Fibroblast of skin of left quadriceps (primary cell): ENCODE results near the gene RTN4RL2.

Experiments used
- DNase-seq, 2 experiments: peaks; one replicate each; pipeline ENCODE4 v3.0.0-alpha.2; 2013; ENCODE audit warnings: low read depth in 2 of 2

The RTN4RL2 gene

DNA sequence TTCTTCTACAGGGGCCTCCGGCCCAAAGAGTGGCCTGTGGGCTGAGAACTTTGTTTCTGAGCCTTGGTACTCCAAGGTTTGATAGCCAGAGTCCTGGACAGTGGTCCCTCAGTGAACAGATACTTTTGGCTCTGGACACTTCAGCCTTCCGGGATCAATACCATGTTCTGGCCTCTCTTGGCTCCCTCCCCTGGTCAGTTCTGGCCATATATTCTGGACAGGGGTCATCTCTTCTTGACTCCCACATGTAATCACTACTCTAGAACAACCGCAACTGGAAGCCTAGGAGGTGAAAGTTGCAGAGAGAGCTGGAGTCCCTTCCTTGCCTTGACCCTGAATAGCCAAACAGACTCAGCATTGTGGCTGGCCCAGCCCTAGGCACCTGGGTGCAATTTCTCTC is 2.3 kb downstream of the RTN4RL2 start:
- DNase-seq: no peak

DNA sequence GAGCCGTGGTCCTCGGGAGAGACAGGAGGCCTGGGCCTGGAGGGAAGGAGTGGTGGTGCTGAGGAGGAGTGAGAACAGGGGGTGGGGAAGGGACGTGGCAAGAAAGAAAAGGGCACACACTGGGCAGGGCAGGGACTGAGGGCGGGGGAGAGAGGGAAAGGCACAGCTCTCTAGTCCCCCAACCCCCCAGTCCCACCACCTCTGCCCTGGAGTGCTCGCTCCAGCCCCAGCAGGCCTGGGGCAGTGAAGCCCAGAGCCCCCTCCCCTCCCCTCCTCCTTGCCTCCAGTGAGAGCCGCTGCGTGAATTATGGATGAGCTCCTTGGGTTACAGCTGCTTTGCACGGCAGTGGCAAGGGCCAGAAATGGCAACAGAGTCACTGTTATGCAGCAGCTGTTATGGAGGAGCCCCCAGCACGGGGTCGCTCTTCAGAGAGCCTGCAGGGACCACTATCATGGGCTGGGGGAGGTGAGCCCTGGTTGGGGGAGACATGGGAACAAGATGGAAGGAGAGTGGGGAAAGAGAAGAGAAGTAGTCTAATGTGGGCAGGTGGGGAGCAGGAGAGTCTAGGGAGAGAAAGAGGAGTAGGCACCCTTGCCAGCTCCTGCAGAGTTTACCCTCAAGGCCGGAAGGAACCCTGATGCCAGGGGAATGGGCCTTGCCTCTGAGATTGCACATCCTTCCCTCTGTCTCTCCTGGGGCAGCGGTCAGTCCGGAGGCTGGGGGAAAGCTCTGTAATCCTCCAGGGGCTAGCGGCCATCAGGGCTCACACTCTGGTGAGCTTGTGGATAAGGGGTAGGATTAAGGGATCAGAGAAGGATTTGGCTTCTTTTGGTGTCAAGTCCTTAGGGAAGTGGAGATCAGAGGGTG is 3.6 kb downstream of the RTN4RL2 start:
- DNase-seq: no peak

DNA sequence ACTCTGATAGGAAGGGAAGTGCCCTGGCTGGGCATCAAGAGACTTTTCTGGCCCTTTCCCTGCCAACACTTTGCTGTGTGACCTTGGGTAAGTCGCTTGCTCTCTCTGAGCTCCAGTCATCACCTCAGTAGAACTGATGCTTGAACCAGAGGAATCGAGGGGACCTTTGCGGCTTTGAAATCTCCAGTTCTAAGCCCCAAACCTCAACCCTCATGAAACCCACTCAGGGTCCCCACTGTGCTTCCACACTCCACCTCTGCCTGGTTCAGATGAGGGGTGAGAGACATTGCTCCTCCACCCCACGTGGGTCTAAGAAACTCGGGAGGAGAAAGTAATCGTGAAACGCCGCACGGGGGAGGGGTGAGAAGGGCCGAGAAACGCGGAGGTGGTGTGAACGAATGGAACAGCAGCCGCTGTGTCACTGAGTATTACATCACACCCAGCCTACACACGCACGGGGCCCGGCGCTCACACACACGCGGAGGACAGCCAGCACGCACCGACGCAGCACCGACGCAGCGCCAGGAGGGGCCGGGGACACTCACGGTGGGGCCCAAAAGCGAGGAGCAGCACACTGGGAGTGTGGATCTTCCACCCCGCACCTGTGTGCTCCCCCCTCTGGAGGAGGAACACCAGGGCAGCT is 4.3 kb downstream of the RTN4RL2 start:
- DNase-seq: no peak

DNA sequence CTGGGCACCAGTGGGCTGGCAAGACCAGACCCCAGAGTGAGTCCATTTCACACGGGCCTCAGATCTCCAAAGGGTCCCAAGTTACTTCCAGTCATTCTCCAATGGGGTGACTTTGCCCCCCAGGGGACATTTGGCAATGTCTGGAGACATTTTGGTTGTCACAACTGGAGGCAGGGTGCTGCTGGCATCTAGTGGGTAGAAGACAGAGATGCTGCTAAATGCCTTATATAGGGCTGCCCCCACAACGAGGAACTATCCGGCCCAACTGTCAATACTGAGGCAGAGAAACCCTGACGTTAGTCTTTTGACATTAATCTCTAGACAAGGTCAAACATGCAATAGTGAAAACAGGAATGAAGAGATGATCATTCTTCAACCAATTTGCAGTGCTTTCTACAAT is 6.4 kb downstream of the RTN4RL2 start:
- DNase-seq: no peak

DNA sequence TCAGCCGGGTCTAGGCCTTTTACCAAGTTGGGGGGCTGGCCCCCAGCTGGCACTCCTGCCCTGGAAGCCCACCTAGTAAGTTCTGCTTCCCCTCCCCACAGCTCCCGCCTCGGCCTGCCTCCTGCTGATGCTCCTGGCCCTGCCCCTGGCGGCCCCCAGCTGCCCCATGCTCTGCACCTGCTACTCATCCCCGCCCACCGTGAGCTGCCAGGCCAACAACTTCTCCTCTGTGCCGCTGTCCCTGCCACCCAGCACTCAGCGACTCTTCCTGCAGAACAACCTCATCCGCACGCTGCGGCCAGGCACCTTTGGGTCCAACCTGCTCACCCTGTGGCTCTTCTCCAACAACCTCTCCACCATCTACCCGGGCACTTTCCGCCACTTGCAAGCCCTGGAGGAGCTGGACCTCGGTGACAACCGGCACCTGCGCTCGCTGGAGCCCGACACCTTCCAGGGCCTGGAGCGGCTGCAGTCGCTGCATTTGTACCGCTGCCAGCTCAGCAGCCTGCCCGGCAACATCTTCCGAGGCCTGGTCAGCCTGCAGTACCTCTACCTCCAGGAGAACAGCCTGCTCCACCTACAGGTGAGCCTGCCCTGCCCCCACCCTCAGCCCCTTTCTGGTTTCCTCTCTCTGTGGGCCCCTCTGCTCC is 7.3 kb downstream of the RTN4RL2 start:
- DNase-seq: no peak

DNA sequence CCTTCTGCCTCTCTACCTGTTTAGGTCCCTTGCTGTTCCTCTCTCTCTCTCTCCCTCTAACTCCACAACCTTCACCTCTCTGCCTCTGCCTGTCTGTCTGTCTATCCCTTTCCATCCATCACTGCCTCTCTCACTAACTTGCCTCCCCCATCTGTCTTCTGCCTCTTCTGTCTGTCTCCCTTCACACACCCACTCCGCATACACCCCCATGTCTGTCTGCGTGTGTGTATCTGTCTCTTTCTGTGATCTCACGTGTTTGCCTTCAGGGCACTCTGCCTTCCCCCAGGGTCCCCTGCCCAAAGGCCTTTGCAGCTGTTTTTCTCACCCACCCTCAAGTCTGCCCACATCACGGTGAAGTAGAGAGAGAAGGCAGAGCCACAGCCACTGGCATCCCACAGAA is 7.9 kb downstream of the RTN4RL2 start:
- DNase-seq: no peak

DNA sequence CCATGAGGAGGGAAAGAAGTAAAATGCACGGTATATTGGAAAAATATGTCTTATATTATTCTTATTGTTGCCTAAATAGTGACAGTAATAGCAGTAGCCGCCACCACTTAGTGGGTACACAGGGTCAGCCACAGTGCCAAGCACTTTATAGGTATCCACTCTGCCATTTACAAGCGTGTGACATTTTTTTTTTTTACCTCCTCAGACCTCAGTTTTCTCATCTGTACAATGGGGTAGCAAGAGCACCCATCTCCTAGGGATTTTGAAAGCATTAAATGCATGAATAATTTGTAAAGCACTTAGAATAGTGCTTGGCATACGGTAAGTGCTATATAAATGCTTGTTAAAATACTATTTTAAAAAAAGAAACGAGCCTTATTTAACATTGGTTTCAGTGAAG is 8.9 kb downstream of the RTN4RL2 start:
- DNase-seq: no peak

DNA sequence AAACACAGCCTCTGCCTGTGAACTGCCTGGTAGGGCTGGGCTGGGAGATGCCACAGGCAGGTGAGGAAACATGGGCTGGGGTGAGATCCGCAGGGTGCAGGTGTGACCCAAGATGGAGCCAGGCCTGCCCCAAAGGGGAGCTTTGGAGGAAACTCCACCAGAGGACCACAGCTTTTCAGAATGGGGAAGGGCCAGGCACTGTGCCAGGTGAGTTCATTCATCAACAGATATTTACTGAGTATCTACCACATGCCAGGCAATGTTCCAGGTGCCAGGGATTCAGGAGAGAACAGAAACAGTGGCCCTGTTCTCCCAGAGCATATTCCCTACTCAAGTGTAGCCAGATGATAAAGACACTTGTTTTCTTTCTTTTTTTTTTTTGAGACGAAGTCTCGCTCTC is 11.2 kb downstream of the RTN4RL2 start:
- DNase-seq: no peak

DNA sequence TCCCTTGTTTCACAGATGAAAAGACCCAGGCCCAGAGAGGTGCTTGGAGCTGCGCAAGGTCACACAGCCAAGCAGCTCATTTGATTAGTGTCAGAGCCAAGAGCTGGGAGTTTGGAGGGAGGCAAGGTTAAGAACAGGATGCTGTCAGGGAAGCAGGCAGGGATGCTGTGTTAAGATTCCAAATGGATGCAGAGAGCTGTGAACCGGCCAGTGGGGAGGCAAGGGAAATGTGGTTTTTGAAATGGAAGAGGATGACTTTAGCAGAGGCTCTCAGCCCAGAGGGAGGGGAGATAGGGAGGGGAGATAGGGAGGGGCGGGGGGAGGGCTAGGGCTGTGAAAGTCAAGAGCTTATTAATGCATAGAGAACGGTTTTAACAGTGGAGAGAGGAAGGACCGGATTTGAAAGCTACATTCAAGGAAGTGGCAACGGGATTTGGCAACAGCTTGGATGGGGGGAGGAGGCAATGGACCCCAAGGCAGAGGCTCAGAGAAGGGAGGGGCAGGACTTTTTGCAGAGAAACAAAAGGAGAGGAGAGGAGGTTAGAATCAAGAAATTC is 13.0 kb downstream of the RTN4RL2 start:
- no peak for DNase-seq

DNA sequence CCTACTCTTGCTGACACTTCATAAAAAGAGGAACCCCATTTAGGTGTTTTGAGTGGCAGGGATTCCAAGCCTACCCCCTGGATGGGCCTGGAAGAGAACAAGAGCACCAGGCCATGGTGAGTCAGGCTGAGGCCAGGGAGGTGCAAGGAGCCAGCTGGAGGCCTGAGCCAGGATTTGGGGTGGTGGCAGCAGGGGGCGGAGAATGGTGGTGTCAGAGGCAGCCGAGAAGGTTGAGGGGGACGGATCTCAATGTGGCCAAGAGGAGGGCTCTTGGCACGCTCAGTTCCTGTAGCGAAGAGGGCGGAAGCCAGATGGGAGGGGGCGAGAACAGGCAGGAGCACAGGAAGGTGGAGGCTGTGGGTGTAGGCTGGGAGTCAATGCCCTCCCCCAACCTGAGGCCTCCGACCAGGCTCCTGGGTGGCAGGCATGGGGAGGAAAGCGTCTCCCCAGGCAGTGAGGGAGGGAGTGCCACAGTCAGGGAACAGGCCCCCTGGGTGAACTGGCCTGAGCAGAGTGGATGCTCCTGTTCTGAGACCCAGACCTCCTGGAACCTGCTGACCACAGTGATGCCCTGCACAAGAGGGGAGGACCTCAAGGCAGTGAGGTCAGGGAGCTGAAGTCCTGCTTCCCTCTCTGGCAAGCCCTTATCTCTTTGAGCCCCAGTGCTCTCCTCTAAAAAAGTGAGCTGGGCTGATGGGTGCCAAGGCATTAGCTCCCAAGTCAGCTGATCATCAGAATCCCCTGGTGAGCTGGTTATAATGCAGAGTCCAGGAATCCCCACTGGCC is 13.9 kb downstream of the RTN4RL2 start:
- no peak for DNase-seq

DNA sequence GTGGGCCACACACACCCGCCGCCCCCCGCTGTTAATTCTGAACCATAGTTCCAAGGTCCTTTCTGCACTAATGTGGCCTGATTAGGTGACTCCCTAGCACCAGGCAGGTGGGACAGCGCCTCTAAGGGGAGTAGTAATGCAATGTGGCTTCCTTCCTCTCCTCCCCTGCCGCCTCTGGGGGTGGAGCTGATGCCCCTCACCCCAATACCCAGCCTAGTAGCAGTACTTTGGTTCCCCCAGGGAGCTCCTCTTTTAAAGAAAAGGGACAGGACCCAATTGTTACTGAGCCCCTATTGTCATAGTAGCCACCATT is 14.4 kb downstream of the RTN4RL2 start:
- DNase-seq: no peak

DNA sequence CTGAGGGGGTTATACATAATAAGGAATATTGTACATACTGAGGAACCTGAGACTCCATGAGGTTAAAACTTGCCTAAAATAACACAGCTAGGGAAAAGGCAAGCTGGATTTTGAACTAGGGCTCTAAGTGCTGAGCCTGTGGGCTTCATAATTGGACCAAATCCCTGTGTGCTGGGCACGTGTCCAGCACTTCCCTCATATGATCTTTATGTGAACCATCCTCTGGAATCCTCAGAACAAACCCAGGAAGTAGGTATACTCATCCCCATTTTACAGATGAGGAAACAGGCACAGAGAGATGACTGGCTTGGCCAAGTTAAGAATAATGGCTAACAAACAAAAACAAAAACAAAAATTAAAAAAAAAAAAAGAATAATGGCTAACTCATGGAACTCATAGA is 14.9 kb downstream of the RTN4RL2 start:
- no peak for DNase-seq

DNA sequence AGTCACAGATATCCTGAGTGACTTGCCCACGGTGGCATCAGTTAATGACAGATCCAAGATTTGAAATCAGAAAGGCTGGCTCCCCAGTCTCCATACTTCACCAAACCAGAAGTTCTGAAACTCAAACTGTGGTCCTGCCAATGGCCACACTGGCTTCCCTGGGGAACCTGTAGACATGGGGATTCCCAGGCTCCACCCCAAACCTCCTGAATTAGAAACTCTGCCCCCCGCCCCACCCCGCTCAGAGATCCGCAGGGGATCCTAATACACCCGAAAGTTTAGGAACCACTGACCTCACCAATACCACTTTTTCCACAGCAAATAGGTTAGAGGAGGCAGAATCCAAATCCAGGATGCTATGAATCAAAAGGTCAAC is 15.3 kb downstream of the RTN4RL2 start:
- DNase-seq: no peak

DNA sequence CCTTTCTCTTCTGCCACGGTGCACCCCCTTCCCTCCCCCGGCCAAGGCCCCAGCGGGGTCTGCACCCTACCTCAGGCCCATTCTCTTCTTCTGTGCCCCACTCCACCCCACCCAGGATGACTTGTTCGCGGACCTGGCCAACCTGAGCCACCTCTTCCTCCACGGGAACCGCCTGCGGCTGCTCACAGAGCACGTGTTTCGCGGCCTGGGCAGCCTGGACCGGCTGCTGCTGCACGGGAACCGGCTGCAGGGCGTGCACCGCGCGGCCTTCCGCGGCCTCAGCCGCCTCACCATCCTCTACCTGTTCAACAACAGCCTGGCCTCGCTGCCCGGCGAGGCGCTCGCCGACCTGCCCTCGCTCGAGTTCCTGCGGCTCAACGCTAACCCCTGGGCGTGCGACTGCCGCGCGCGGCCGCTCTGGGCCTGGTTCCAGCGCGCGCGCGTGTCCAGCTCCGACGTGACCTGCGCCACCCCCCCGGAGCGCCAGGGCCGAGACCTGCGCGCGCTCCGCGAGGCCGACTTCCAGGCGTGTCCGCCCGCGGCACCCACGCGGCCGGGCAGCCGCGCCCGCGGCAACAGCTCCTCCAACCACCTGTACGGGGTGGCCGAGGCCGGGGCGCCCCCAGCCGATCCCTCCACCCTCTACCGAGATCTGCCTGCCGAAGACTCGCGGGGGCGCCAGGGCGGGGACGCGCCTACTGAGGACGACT is 15.9 kb downstream of the RTN4RL2 start:
- no peak for DNase-seq

DNA sequence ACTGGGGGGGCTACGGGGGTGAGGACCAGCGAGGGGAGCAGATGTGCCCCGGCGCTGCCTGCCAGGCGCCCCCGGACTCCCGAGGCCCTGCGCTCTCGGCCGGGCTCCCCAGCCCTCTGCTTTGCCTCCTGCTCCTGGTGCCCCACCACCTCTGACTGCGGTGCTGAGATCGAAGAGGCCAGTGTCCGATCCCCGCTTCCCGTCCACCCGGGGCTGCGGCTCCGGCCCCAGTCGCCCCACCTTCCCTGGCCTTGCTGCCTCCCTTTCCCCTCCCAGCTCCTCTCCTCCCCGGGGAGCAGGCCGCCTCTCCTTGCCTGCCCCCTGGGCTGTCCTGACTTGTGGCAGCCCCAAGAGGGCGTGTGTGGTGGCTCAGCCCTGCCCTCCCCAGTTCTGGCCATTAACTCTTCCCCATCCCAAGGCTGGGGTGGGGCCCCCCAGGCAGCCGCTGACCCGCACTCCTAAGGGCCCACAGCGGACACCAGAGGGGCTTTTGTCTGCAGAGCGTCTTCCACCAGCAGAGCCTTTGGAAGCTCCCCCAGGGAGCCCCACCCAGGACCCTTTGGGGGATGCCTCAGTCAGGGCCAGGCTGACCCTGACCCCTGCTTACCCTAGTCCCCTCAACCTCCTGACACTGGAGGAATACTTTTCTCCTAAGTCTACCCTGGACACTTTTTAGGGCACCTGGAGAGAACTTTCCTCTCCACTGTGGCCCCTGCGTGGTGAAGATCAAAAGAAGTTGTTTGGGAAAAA is 16.6 kb downstream of the RTN4RL2 start:
- DNase-seq: no peak

DNA sequence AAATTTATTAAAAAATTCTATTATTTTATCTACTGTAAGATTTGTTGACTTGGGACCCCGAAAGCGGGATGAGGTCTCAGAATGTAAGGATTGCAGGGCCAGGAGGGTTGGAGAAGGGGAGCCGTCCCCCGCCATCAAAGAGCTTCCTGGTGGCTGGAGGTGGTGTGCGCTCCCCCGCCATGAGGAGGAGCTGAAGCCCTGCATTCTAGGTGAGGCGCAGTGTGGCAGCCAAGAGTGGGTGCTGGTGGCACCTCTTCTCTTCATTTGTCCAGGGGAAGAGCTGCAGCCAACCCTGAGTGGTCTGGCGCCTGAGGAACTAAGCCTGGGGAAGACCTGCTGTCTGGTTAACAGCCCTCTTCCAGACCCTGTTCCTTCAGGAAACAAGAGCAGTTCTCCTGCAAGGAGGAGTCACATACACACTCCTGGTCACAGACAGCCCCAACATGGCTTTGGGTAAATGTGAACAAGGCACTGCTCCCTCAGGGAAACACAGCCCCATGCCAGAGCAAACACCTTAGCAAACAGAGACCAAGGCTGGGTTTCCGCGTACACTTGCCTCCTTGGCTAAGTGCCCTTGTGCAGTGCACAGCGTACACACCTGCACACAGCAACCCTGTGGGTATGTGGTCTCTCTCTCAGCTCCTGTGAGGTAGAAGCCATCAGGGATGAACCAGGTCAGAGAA is 17.3 kb downstream of the RTN4RL2 start:
- DNase-seq: no peak

DNA sequence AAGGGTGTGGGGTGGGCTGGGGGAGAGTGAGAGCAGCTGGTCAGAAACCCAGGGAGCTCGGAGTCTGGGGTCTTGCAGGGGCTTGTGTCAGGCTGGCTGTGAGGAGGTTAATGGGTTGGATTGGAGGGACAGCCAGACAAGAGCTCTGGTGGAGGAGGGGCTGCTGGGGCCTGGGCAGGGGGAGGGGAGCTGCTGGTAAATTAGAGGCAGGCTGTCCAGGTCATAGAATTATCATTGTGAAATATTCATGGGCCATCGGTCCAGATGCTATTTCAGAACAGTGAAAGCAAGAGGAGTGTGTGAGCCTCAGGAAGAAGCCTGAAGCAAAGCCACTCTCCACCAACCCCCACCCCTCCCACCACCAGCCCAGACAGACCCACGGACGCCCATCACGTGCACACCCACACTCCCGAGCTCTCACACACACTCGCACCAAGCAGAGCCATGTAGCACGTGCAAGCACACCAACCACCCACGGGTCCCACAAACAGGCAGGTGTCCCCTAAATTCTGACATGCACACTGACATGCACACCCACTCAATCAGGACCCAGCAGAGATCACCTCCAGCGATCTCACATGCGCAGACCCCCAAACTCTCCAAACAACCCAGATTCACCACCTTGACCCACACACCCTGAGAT is 18.8 kb downstream of the RTN4RL2 start:
- DNase-seq: no peak

DNA sequence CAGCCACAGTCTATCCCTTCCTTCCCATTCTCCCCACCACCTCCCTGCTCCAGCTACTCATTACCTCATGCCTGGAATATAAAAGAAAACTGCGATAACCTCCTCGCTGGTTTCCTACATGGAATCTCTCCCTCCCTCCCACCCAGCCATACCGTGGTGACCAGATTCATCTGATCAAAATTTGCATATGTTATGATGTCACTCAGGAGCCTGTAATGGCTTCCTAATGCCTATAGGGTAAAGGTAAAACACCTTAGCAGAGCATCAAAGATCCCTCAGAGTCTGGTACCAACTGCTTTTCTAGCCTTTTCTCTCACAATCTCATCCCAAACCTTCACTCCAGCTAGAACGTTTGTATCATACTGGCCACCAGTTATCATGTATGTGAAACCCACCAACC is 19.6 kb downstream of the RTN4RL2 start:
- no peak for DNase-seq

DNA sequence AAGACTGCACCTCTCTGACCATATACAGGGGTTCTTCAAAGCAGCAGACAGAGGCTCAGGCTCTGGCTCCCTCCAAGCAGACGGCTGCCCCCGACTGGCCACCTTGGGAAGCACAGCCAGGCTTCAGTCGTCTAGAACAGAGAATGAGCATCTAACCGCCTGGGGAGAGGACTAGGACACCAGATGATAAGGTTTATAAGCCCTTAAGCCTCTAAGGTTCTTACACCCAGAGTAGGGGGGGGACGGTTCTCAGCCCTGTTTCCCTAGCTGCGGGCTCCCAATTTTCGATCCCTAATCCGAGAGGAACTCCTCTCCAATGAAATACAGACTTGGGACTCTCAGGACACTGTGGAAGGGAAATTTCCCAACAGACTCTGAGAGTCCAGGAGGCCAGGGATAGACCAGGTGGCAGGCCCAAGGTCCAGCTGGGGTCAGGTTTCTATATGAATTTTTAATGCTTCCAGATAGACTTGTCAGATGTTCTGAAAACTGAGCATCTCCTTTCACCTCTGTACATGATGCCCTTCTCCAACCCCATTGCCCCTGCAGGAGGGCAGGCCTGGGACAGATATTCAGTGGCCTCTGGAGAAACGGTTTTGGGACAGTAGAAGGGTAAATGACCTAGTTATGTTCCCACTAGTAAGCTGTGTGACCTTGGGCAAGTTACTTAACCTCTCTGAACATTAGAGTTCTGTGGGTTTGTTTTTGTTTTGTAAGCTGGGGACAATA is 20.2 kb downstream of the RTN4RL2 start:
- no peak for DNase-seq
